ENCODE results near the gene TM7SF2.

TM7SF2 gene

DNA sequence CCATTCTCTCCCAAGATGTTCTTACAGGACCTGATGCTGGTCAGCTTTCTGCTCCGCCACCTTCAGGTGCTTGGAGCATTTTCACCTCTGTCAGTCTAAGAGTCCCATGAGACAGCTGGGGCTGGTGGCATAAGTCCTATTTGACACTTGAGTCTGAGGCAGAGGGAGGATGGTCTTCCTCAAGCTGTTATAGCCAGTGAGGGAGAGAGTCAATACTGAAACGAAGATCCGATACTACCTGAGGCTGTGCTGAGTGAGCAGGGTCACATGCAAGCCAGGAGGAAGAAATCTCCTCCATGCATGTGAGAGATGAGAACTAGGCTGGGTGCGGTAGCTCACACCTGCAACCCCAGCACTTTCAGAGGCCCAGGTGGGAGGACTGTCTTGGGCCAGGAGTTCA lies 22.1 kb upstream of the TM7SF2 start:
- DNase-seq (ENCODE audit: extremely low read depth in 1 of 2, low read depth in 1 of 2): no peak

- no peak for DNase-seq (ENCODE audit: extremely low read depth in 1 of 2, low read depth in 1 of 2)
These were observed 21.0 kb upstream of the TM7SF2 start for GRCh38 chr11:65090628-65091027.

GRCh38 chr11:65095427-65095826 lies 16.2 kb upstream of the TM7SF2 start:
- no peak for DNase-seq (ENCODE audit: extremely low read depth in 1 of 2, low read depth in 1 of 2)

DNA sequence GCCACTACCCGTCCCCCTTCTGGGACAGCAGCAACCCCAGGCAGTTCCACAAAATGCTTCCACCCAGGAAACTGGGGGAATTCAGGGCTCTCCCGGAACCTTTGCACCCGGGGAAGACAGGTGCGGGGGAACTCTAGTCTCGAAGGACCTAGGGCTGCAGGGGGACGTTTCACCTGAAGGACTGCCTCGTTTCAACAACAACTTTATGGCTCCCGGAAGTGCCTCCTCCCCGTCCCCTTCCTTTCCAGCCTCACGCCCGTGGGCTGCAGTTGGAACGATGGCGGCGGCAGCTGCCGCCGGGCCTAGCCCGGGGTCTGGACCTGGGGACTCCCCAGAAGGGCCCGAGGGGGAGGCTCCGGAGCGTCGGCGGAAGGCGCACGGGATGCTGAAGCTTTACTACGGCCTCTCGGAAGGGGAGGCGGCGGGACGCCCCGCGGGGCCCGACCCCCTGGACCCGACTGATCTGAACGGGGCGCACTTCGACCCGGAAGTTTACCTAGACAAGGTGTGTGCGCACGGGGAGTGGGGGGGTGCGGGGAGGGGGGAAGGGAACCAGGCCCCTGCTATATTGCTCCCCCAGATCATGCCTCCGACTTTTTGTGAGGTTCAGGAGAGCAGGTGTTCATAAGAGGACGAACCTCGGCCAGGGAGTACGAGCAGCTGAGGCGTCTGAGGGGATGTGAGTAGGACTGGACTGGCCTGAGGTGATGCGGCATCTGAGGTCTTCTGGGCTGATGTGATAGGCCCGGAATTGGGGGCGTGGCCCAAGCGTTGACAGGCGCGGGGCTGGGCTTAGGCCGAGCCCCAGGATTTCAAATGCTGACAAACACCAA lies 15.5 kb upstream of the TM7SF2 start, which contains the start of gene VPS51:
Gene VPS51 (plus strand): TSS at position 241 of the 833 bp plus-strand sequence. CDS start 37 bp downstream, at position 278.
- DNase-seq (ENCODE audit: extremely low read depth in 1 of 2, low read depth in 1 of 2): peak; percentile 61 to 80

- no peak for DNase-seq (ENCODE audit: extremely low read depth in 1 of 2, low read depth in 1 of 2)
These were observed 14.7 kb upstream of the TM7SF2 start for GRCh38 chr11:65096926-65097325.

DNA sequence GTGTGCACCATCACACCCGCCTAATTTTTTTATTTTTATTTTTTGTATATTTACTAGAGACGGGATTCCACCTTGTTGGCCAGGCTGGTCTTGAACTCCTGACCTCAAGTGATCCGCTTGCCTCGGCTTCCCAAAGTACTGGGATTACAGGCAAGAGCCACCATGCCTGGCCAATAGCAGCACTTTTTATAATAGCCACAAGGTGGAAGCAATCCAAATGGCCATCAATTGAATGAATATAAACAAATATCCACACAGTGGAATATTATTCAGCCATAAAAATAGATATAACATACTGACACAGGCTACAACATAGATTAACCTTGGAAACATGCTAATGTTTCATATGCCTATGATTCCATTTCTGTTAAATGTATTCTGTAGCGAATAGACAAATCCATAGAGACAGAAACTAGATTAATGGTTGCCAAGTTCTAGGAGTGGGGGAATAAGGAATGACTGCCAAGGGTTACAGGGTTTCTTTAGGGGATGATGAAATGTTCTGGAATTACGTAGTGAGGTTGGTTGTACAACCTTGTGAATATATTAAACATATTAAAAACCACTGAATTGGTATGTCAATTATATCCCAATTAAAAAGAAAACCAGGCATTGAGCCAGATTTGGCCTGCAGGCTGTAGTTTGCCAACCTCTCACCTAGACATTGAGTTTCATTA lies 10.9 kb upstream of the TM7SF2 start:
- DNase-seq (ENCODE audit: extremely low read depth in 1 of 2, low read depth in 1 of 2): no peak

DNA sequence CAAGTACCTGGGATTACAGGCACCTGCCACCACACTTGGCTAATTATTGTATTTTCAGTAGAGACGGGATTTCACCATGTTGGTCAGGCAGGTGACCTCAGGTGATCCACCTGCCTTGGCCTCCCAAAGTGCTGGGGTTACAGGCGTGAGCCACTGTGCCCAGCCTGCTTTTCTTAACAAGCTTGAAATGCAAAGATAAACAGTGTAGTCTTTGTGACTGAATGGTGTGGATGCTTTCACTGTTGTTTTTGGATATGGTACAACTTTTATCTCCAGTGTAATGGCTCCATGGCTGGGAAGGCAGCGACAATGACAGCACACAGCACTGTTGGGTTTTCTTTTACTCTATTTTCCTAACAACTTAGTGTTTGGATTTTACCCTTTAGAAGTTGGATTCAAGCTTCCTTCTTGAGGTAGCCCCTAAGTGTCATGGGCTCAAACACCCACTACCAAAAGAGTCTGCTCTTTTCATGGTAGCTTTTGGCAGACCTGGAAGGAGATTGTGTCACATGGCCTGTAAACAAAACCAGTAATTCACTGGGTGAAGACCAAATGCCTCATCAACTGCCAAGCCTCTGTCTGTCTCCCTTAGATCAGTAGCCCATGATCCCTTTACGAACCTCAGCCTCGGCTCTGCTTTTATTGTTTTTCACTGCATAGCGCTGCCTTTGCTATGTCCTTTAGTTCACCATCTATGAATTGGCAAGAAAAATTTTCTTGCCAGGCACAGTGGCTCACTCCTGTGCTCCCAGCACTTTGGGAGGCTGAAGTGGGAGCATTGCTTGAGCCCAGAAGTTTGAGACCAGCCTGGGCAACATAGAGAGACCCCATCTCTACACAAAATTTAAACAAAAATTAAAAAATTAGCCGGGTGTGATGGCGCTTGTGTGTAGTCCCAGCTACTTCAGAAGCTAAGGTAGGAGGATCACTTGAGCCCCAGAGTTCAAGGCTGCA lies 9.3 kb upstream of the TM7SF2 start:
- no peak for DNase-seq (ENCODE audit: extremely low read depth in 1 of 2, low read depth in 1 of 2)

DNA sequence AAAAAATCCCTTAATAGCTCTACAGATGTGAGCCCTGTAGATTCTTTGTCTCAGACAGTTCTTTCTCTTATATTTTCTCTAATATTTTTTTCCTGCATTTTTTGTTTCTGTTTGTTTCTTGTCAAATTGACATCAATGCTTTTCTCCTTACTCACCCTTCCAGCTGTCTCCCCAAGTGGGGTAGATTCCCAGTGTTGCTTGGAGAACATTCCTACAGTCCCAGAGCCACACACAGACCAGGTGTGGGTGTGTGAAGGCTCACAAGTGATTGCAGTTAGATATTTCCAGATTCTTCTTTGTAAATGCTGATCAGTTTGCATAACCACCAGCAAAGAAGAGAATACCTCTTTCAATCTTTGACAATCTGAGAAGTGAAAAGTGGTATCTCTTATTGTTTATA lies 8.2 kb upstream of the TM7SF2 start:
- DNase-seq (ENCODE audit: extremely low read depth in 1 of 2, low read depth in 1 of 2): no peak

- DNase-seq (ENCODE audit: extremely low read depth in 1 of 2, low read depth in 1 of 2): no peak
These were observed 7.0 kb upstream of the TM7SF2 start for GRCh38 chr11:65104628-65105027.

DNA sequence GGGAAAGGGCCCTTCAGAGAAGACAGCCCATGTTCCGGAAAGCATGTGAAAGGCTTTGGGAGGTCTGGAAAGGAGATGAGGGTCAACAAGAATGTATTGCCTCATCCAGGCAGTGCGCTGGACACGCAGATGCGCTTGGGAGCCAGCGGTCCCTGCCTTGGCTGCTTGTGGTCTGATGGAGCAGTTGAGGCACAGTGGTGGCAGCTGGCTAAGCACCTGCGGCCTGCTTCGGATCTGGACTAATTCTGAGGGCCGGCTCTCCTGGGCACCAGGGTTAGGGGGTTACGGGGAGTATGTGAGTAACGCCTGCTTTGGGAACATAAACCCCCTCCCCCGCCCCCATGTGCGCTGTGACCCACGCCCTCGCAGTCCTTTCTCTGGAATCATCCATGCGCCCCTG lies 4.6 kb upstream of the TM7SF2 start:
- DNase-seq (ENCODE audit: extremely low read depth in 1 of 2, low read depth in 1 of 2): no peak

DNA sequence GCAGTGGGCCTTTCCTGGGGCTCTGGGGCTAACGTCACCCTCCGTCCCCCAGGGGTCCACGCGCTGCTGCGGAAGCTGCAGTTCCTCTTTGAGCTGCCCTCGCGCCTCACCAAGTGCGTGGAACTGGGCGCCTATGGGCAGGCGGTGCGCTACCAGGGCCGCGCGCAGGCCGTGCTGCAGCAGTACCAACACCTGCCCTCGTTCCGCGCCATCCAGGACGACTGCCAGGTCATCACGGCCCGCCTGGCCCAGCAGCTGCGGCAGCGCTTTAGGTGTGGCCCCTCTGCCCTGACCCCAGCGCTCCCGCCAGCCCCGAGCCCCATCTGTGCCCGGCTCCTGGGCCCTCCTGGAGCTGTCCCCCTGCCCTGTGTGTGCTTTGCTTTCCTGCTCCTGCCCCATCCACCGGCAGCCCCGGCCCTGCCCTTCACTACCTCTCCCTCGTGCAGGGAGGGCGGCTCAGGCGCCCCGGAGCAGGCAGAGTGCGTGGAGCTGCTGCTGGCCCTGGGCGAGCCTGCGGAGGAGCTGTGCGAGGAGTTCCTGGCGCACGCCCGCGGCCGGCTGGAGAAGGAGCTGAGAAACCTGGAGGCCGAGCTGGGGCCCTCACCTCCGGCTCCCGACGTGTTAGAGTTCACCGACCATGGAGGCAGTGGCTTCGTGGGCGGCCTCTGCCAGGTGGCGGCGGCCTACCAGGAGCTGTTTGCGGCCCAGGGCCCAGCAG lies 3.8 kb upstream of the TM7SF2 start:
- DNase-seq (ENCODE audit: extremely low read depth in 1 of 2, low read depth in 1 of 2): no peak

GRCh38 chr11:65108469-65109123 lies 3.1 kb upstream of the TM7SF2 start:
- DNase-seq (ENCODE audit: extremely low read depth in 1 of 2, low read depth in 1 of 2): no peak

- DNase-seq (ENCODE audit: extremely low read depth in 1 of 2, low read depth in 1 of 2): no peak
These were observed 2.2 kb upstream of the TM7SF2 start for GRCh38 chr11:65109231-65110198.

- DNase-seq (ENCODE audit: extremely low read depth in 1 of 2, low read depth in 1 of 2): peak; percentile 78 to 85
These were observed 1.3 kb upstream of the TM7SF2 start for GRCh38 chr11:65110354-65110861.

- no peak for DNase-seq (ENCODE audit: extremely low read depth in 1 of 2, low read depth in 1 of 2)
These were observed 421 bp upstream of the TM7SF2 start for GRCh38 chr11:65111159-65111743.

DNA sequence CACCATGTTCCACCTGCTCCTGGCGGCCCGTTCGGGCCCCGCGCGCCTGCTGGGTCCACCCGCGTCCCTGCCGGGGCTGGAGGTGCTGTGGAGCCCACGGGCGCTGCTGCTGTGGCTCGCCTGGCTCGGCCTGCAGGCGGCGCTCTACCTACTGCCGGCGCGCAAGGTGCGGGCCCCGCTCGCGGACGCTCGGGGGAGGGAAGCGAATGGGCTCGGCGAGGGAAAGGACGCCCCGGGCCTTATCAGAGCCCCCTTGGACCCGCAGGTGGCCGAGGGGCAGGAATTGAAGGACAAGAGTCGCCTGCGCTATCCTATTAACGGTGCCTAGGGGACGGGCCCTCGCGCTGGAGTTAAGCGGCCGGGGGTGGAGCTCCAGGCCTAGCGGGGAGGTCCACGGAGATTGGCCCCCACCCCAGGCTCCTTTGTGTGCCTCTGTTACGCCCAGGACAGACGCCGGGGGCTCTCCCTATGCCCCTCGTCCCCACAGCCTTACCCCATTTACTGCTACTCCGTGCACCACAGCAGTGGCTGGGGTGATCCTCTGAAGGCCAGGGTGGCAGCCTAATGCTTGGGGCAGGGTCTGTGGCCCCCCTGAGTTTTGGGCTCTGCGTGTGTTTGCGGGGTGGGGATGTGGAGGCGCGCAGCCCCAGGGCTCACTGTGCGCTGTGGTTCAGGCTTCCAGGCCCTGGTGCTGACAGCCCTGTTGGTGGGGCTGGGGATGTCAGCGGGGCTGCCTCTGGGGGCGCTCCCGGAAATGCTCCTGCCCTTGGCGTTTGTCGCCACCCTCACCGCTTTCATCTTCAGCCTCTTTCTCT lies 1.1 kb downstream of the TM7SF2 start:
- no peak for DNase-seq (ENCODE audit: extremely low read depth in 1 of 2, low read depth in 1 of 2)

DNA sequence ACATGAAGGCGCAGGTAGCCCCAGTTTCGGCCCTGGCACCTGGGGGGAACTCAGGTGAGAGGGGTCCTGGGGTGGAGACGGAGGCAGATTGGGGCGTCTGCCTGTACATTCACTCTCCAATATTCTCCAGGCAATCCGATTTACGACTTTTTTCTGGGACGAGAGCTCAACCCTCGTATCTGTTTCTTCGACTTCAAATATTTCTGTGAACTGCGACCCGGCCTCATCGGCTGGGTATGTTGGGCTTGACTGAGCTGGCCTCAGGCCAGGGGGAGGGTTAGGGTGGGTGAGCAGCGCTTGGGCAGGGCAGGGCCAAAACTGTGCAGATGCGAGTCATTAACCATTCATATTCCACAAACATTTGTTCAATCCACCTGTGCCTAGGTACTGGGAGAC lies 1.7 kb downstream of the TM7SF2 start:
- no peak for DNase-seq (ENCODE audit: extremely low read depth in 1 of 2, low read depth in 1 of 2)

Data from stimulated activated CD8-positive, alpha-beta memory T cell treated with anti-CD3 and anti-CD28 coated beads, Interleukin-7, amount 100 ng/mL, for 48 hours (primary cell).